ENCODE measurements around the gene CD99L2. TPM values are rescaled to one million over a fixed set of nuclear protein-coding genes. Genes with fewer than 3 reads are reported as not detected.

The CD99L2 gene
- total RNA-seq, 2 donors from 2014 or later = 12.4 to 18.3 TPM

- no peak for DNase-seq
- Mint-ChIP-seq H3K4me1 (ENCODE audit: low read depth) (no peaks in the 10 kb centered on the region), H3K4me3 (no peak overlapping the region), H3K27ac (no peak overlapping the region), H3K9me3 (no peaks in the 10 kb centered on the region), H3K27me3 (ENCODE audit: low read depth) (peaks cover 6% of the 10 kb centered on the region), H3K36me3 (ENCODE audit: insufficient read depth in 2 of 2) (peaks cover 3 to 4% of the 10 kb centered on the region in 2 donors)
- ATAC-seq (replicated peaks in 1 of 2) = peak in 1 of 2 donors; percentile 32
Observed at GRCh38 chrX:150761176-150761818, 137.2 kb downstream of the CD99L2 start.

GRCh38 chrX:150759568-150760416 lies 138.7 kb downstream of the CD99L2 start:
- no peak for ATAC-seq (replicated peaks in 1 of 2)
- H3K4me1 Mint-ChIP-seq (ENCODE audit: low read depth) = no peaks in the 10 kb centered on the region

GRCh38 chrX:150757371-150757770 lies 141.1 kb downstream of the CD99L2 start:
- Mint-ChIP-seq H3K36me3 (ENCODE audit: insufficient read depth in 2 of 2) (peaks cover 3 to 4% of the 10 kb centered on the region in 2 donors), H3K4me3 (no peak overlapping the region), H3K27ac (peak overlapping the region; percentile 30), H3K4me1 (ENCODE audit: low read depth) (no peaks in the 10 kb centered on the region), H3K9me3 (no peaks in the 10 kb centered on the region), H3K27me3 (ENCODE audit: low read depth) (no peaks in the 10 kb centered on the region)
- no peak for ATAC-seq (replicated peaks in 1 of 2)
- no peak for DNase-seq

More at GRCh38 chrX:150759568-150760416, 138.7 kb downstream of the CD99L2 start:
- no peak for DNase-seq
- Mint-ChIP-seq H3K27ac (no peak overlapping the region), H3K27me3 (ENCODE audit: low read depth) (peaks cover 6% of the 10 kb centered on the region), H3K4me3 (no peak overlapping the region), H3K9me3 (no peaks in the 10 kb centered on the region), H3K36me3 (ENCODE audit: insufficient read depth in 2 of 2) (peaks cover 3 to 4% of the 10 kb centered on the region in 2 donors)

GRCh38 chrX:150753968-150754367 lies 144.5 kb downstream of the CD99L2 start:
- no peak for DNase-seq
- Mint-ChIP-seq H3K4me1 (ENCODE audit: low read depth) (no peaks in the 10 kb centered on the region), H3K36me3 (ENCODE audit: insufficient read depth in 2 of 2) (peaks cover under 1 to 3% of the 10 kb centered on the region in 2 donors), H3K27me3 (ENCODE audit: low read depth) (no peaks in the 10 kb centered on the region), H3K4me3 (no peak overlapping the region), H3K27ac (no peak overlapping the region), H3K9me3 (no peaks in the 10 kb centered on the region)
- no peak for ATAC-seq (replicated peaks in 1 of 2)

- no peak overlapping the region for H3K4me3 Mint-ChIP-seq
- DNase-seq (no peak), ATAC-seq (replicated peaks in 1 of 2) (no peak)
- no peaks in the 10 kb centered on the region for H3K4me1 Mint-ChIP-seq (ENCODE audit: low read depth)
- peaks cover 0 to 3% of the 10 kb centered on the region in 2 donors for H3K36me3 Mint-ChIP-seq (ENCODE audit: insufficient read depth in 2 of 2)
- H3K27me3 Mint-ChIP-seq (ENCODE audit: low read depth) = no peaks in the 10 kb centered on the region
- no peaks in the 10 kb centered on the region for H3K9me3 Mint-ChIP-seq
- H3K27ac Mint-ChIP-seq = no peak overlapping the region
Observed at GRCh38 chrX:150753357-150753756, 145.1 kb downstream of the CD99L2 start.

GRCh38 chrX:150752124-150752523 lies 146.3 kb downstream of the CD99L2 start:
- ATAC-seq (replicated peaks in 1 of 2) (no peak), DNase-seq (no peak)
- Mint-ChIP-seq H3K27ac (peak overlapping the region; percentile 66), H3K27me3 (ENCODE audit: low read depth) (no peaks in the 10 kb centered on the region), H3K4me3 (no peak overlapping the region), H3K9me3 (no peaks in the 10 kb centered on the region), H3K4me1 (ENCODE audit: low read depth) (no peaks in the 10 kb centered on the region), H3K36me3 (ENCODE audit: insufficient read depth in 2 of 2) (peaks cover 0 to 3% of the 10 kb centered on the region in 2 donors)

GRCh38 chrX:150736475-150736874 lies 162.0 kb downstream of the CD99L2 start:
- Mint-ChIP-seq H3K27me3 (ENCODE audit: low read depth) (peaks cover 21% of the 10 kb centered on the region), H3K4me1 (ENCODE audit: low read depth) (peaks cover 16% of the 10 kb centered on the region), H3K9me3 (no peaks in the 10 kb centered on the region), H3K36me3 (ENCODE audit: insufficient read depth in 2 of 2) (peaks cover 12 to 16% of the 10 kb centered on the region in 2 donors), H3K4me3 (peak overlapping the region; percentile 29 to 53), H3K27ac (peak overlapping the region; percentile 55)
- ATAC-seq (replicated peaks in 1 of 2) (no peak), DNase-seq (no peak)

GRCh38 chrX:150731795-150732194 lies 166.7 kb downstream of the CD99L2 start:
- peak; percentile 96 to 98 for ATAC-seq (replicated peaks in 1 of 2)

GRCh38 chrX:150730719-150731118 lies 167.7 kb downstream of the CD99L2 start:
- DNase-seq (no peak), ATAC-seq (replicated peaks in 1 of 2) (no peak)
- H3K4me3 Mint-ChIP-seq = no peak overlapping the region
- no peaks in the 10 kb centered on the region for H3K9me3 Mint-ChIP-seq
- H3K27me3 Mint-ChIP-seq (ENCODE audit: low read depth) = peaks cover 20% of the 10 kb centered on the region
- H3K36me3 Mint-ChIP-seq (ENCODE audit: insufficient read depth in 2 of 2) = peaks cover 10 to 13% of the 10 kb centered on the region in 2 donors
- no peak overlapping the region for H3K27ac Mint-ChIP-seq
- peaks cover 13% of the 10 kb centered on the region for H3K4me1 Mint-ChIP-seq (ENCODE audit: low read depth)

More at GRCh38 chrX:150731795-150732194, 166.7 kb downstream of the CD99L2 start:
- Mint-ChIP-seq H3K27me3 (ENCODE audit: low read depth) (peaks cover 16% of the 10 kb centered on the region), H3K36me3 (ENCODE audit: insufficient read depth in 2 of 2) (peaks cover 10 to 13% of the 10 kb centered on the region in 2 donors), H3K27ac (peak overlapping the region; percentile 92), H3K9me3 (no peaks in the 10 kb centered on the region), H3K4me1 (ENCODE audit: low read depth) (peaks cover 19% of the 10 kb centered on the region), H3K4me3 (peak overlapping the region in 1 of 2 donors; percentile 75)
- peak; percentile 63 to 72 for DNase-seq

- Mint-ChIP-seq H3K27me3 (ENCODE audit: low read depth) (peaks cover 23% of the 10 kb centered on the region), H3K9me3 (no peaks in the 10 kb centered on the region), H3K4me3 (no peak overlapping the region), H3K27ac (no peak overlapping the region), H3K36me3 (ENCODE audit: insufficient read depth in 2 of 2) (peaks cover 8 to 13% of the 10 kb centered on the region in 2 donors), H3K4me1 (ENCODE audit: low read depth) (peaks cover 11% of the 10 kb centered on the region)
- ATAC-seq (replicated peaks in 1 of 2) (no peak), DNase-seq (no peak)
Observed at GRCh38 chrX:150729956-150730355, 168.5 kb downstream of the CD99L2 start.

GRCh38 chrX:150719621-150720020 lies 178.8 kb downstream of the CD99L2 start:
- DNase-seq = no peak
- Mint-ChIP-seq H3K27ac (no peak overlapping the region), H3K4me1 (ENCODE audit: low read depth) (peaks cover 6% of the 10 kb centered on the region)

More at GRCh38 chrX:150719621-150720020, 178.8 kb downstream of the CD99L2 start:
- peaks cover 0 to 9% of the 10 kb centered on the region in 2 donors for H3K36me3 Mint-ChIP-seq (ENCODE audit: insufficient read depth in 2 of 2)
- no peaks in the 10 kb centered on the region for H3K27me3 Mint-ChIP-seq (ENCODE audit: low read depth)
- no peaks in the 10 kb centered on the region for H3K9me3 Mint-ChIP-seq
- ATAC-seq (replicated peaks in 1 of 2) = no peak
- H3K4me3 Mint-ChIP-seq = no peak overlapping the region

Data from activated T-cell treated with anti-CD3 and anti-CD28 coated beads, Interleukin-2, amount 50 U/mL, for 72 hours (primary cell).